B cell (primary cell): ENCODE measurements around the gene NTM. TPM values are rescaled to one million over a fixed set of nuclear protein-coding genes. Genes with fewer than 3 reads are reported as not detected.

Experiments
- ATAC-seq: fragments of 200-7000 bp; cut with Tn5 transposase; one replicate; pipeline ENCODE4 v1.10.0; 2021; ENCODE audit warnings: low read depth, mild to moderate bottlenecking, moderate number of reproducible peaks, moderate library complexity
- CTCF ChIA-PET: fragments of 350-600 bp; sonication (Branson Sonifier 250); formaldehyde crosslinking; loops from one replicate; lab custom pipeline; 2021; ENCODE audit warnings: antibody characterized with exemption, inconsistent platforms; lab: Charles Lee
- POLR2A ChIA-PET: fragments of 350-600 bp; sonication (Branson Sonifier 250); formaldehyde crosslinking; loops from one replicate; lab custom pipeline; 2021; ENCODE audit warnings: antibody characterized with exemption; lab: Charles Lee
- DNase-seq: peaks from one replicate; pipeline ENCODE4 v3.0.0; 2013
- H2AFZ ChIP-seq: 2 replicates; pipeline ENCODE4 v1.6.1; 2012; ENCODE audit warnings: mild to moderate bottlenecking, low read depth, low read length; ENCODE audit not compliant: insufficient read depth, poor library complexity, severe bottlenecking
- H3K27ac ChIP-seq, 2 donors: 1 replicate in 1 of 2; 2 replicates in 1 of 2; pipeline ENCODE4 v1.5.1; 2012 to 2013; ENCODE audit warnings: low read length in 2 of 2, mild to moderate bottlenecking in 2 of 2, moderate library complexity in 1 of 2
- H3K27me3 ChIP-seq, 4 experiments: fragments of 200-600 bp in 1 of 4; sonication (generic) in 1 of 4; replicated peaks in 1 of 4; 1 replicate in 2 of 4; 2 replicates in 2 of 4; pipeline versions ENCODE4 v1.6.1 to v1.7.0; 2013 to 2016; ENCODE audit warnings: low read length in 3 of 4, mild to moderate bottlenecking in 2 of 4, mixed read lengths in 1 of 4, moderate library complexity in 1 of 4; ENCODE audit not compliant: insufficient read depth in 4 of 4, control insufficient read depth in 3 of 4; ENCODE audit errors: control extremely low read depth in 1 of 4
- H3K36me3 ChIP-seq, 2 experiments: replicated peaks in 1 of 2; 1 replicate in 1 of 2; 2 replicates in 1 of 2; pipeline versions ENCODE4 v1.6.1 to v1.7.1; 2013; ENCODE audit warnings: low read length in 1 of 2; ENCODE audit not compliant: insufficient read depth in 2 of 2, control insufficient read depth in 1 of 2; ENCODE audit errors: control extremely low read depth in 1 of 2, extremely low read depth in 1 of 2
- H3K4me1 ChIP-seq, 2 donors: fragments of 200-600 bp in 1 of 2; sonication (generic) in 1 of 2; 1 replicate in 1 of 2; 2 replicates in 1 of 2; pipeline versions ENCODE4 v1.5.1 to v1.6.1; 2013 to 2017; ENCODE audit warnings: low read length in 2 of 2; ENCODE audit not compliant: control insufficient read depth in 2 of 2, insufficient read depth in 2 of 2
- H3K4me2 ChIP-seq: replicated peaks from 2 replicates; pipeline ENCODE3; 2012; ENCODE audit warnings: mild to moderate bottlenecking, low read depth, low read length; ENCODE audit not compliant: poor library complexity, severe bottlenecking
- H3K4me3 ChIP-seq, 5 experiments: fragments of 200-600 bp in 1 of 5; sonication (generic) in 1 of 5; 1 replicate in 3 of 5; 2 replicates in 2 of 5; pipeline versions ENCODE4 v1.5.1 to v1.7.0; 2011 to 2016; ENCODE audit warnings: low read length in 4 of 5, mild to moderate bottlenecking in 4 of 5, low read depth in 2 of 5, control low read depth in 1 of 5, moderate library complexity in 1 of 5; ENCODE audit not compliant: insufficient read depth in 1 of 5; ENCODE audit errors: control extremely low read depth in 1 of 5, extremely low read depth in 1 of 5
- H3K79me2 ChIP-seq: fragments of 200-600 bp; sonication (generic); one replicate; pipeline ENCODE4 v1.6.0; 2016; ENCODE audit warnings: low read length; ENCODE audit not compliant: control insufficient read depth, insufficient read depth
- H3K9ac ChIP-seq: fragments of 200-600 bp; sonication (generic); 2 replicates; pipeline ENCODE4 v1.6.1; 2017; ENCODE audit warnings: mild to moderate bottlenecking, low read length, moderate library complexity
- H3K9me3 ChIP-seq, 3 donors: one replicate each; pipeline versions ENCODE4 v1.6.1 to v1.7.1; 2013; ENCODE audit warnings: low read length in 2 of 3; ENCODE audit not compliant: control insufficient read depth in 2 of 3, insufficient read depth in 1 of 3; ENCODE audit errors: control extremely low read depth in 1 of 3
- H4K20me1 ChIP-seq: 2 replicates; pipeline ENCODE4 v1.6.0; 2012; ENCODE audit warnings: mild to moderate bottlenecking, low read length; ENCODE audit not compliant: insufficient read depth, control insufficient read depth, poor library complexity, severe bottlenecking
- H3K27ac Mint-ChIP-seq: one replicate; pipeline ENCODE4 v1.8.0; 2021; ENCODE audit warnings: mixed read lengths
- H3K27me3 Mint-ChIP-seq: one replicate; pipeline ENCODE4 v1.8.0; 2021; ENCODE audit warnings: mixed read lengths
- H3K4me1 Mint-ChIP-seq: one replicate; pipeline ENCODE4 v1.8.0; 2021; ENCODE audit warnings: mixed read lengths
- H3K4me3 Mint-ChIP-seq: one replicate; pipeline ENCODE4 v1.8.0; 2021; ENCODE audit warnings: mixed read lengths
- H3K9me3 Mint-ChIP-seq: one replicate; pipeline ENCODE4 v1.8.0; 2022; ENCODE audit warnings: mixed read lengths; ENCODE audit not compliant: insufficient read depth
- CTCF ChIP-seq: fragments of 200-600 bp; IDR thresholded peaks from one replicate; pipeline ENCODE4 v1.8.0; 2022; ENCODE audit warnings: antibody characterized with exemption, mild to moderate bottlenecking
- EZH2 ChIP-seq: IDR thresholded peaks from 2 replicates; pipeline ENCODE4 v1.6.1; 2012; ENCODE audit warnings: borderline replicate concordance, low read depth, mild to moderate bottlenecking, moderate library complexity, low read length; ENCODE audit not compliant: insufficient read depth, poor library complexity, severe bottlenecking
- WGBS: methylation state at CpG from one replicate; pipeline ENCODE4 v1.1.5; 2013; ENCODE audit warnings: missing lambda C conversion rate; ENCODE audit not compliant: insufficient coverage; 5-methylcytosine and 5-hydroxymethylcytosine counted together
- intact Hi-C: fragments of 100-400 bp; cut with micrococcal nuclease; formaldehyde crosslinking; loops from one replicate; pipeline ENCODE4 v1.10.0; 2022
- polyA plus RNA-seq: library from polyadenylated mRNA; depleted of rRNA; stranded (reverse); fragments of >200 nt; gene quantifications from 2 replicates; pipeline ENCODE4 v1.2.3, GENCODE V29; 2012
- total RNA-seq, 2 donors: library from RNA; stranded (reverse); fragments of 120-200 nt in 1 of 2; gene quantifications; 1 replicate in 1 of 2; 2 replicates in 1 of 2; pipeline versions ENCODE4 v1.2.3 to v1.2.4, GENCODE V29; 2013 to 2022

NTM gene
- total and polyA plus RNA-seq, 2 donors (not counting 1 experiment from before 2014, with no cell fraction given): not detected

GRCh38 chr11:131841925-131842635 lies 471.7 kb downstream of the NTM start:
- WGBS: 74% methylated on average over 9 of the region's 11 CpGs
- POLR2A ChIA-PET: no interaction called here

More at GRCh38 chr11:131841925-131842635, 471.7 kb downstream of the NTM start:
- Histone ChIP-seq H3K27me3 (no peaks in the 10 kb centered on the region), H3K4me3 (no peak overlapping the region), H3K9ac (no peak overlapping the region), H3K36me3 (no peaks in the 10 kb centered on the region), H3K4me2 (no peak overlapping the region), H3K9me3 (peaks cover 0 to 2% (median 0%) of the 10 kb centered on the region in 3 donors), H2AFZ (no peak overlapping the region), H3K79me2 (no peaks in the 10 kb centered on the region), H3K27ac (no peak overlapping the region), H4K20me1 (no peaks in the 10 kb centered on the region), H3K4me1 (no peaks in the 10 kb centered on the region)
- no peaks in the 10 kb centered on the region for H3K9me3 Mint-ChIP-seq
- CTCF ChIA-PET: no interaction called here
- intact Hi-C loops: no loop called here
- H3K4me3 Mint-ChIP-seq: no peak overlapping the region
- H3K27ac Mint-ChIP-seq: no peak overlapping the region
- ATAC-seq (no peak), DNase-seq (no peak)
- H3K4me1 Mint-ChIP-seq: no peaks in the 10 kb centered on the region
- H3K27me3 Mint-ChIP-seq: no peaks in the 10 kb centered on the region
- no peak for TF ChIP-seq EZH2
- no peak for TF ChIP-seq CTCF
